Uterus (tissue), 2 donors: ENCODE data around the gene HSPG2.

Source experiments
- POLR2A ChIP-seq, 2 donors: fragments of 450-650 bp; IDR thresholded peaks; one replicate each; pipeline ENCODE4 v1.6.1; 2016; ENCODE audit warnings: antibody characterized with exemption in 2 of 2, mild to moderate bottlenecking in 1 of 2, moderate library complexity in 1 of 2
- TF ChIP-seq, protein P1 (sequence below), 4 experiments: fragments of 200-600 bp in 2 of 4; fragments of 450-650 bp in 2 of 4; sonication (generic) in 2 of 4; IDR thresholded peaks; one replicate each; pipeline ENCODE4 v1.5.1; 2016 to 2019; ENCODE audit warnings: antibody characterized with exemption in 4 of 4, mild to moderate bottlenecking in 2 of 4, moderate library complexity in 1 of 4

DNA sequence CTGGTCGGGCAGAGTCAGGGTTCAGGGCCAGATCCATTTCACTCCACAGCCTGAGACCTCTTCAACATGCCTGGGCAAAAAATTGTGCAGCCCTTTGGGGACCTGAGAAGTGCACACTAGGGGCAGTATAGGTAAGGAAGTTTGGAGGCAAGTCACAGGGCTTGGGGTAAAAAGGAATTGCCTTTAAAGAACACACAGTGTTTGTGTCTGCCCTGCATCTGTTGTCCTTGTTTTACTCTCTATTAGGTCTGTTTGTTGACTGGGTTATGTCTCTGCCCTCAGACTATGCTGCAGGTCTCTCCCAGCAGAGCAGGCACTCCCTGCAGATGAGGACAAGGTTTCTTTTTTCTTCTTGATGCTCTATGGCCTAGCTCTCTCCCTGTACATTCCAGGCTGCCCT lies 103.0 kb downstream of the HSPG2 start:
- TF ChIP-seq POLR2A (IDR thresholded peaks at IDR 0.05): no peak
- TF ChIP-seq, protein P1, sequence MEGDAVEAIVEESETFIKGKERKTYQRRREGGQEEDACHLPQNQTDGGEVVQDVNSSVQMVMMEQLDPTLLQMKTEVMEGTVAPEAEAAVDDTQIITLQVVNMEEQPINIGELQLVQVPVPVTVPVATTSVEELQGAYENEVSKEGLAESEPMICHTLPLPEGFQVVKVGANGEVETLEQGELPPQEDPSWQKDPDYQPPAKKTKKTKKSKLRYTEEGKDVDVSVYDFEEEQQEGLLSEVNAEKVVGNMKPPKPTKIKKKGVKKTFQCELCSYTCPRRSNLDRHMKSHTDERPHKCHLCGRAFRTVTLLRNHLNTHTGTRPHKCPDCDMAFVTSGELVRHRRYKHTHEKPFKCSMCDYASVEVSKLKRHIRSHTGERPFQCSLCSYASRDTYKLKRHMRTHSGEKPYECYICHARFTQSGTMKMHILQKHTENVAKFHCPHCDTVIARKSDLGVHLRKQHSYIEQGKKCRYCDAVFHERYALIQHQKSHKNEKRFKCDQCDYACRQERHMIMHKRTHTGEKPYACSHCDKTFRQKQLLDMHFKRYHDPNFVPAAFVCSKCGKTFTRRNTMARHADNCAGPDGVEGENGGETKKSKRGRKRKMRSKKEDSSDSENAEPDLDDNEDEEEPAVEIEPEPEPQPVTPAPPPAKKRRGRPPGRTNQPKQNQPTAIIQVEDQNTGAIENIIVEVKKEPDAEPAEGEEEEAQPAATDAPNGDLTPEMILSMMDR (IDR thresholded peaks at IDR 0.05): no peak
